Endothelial cell of umbilical vein (primary cell): ENCODE measurements around the gene RYR3. TPM values are rescaled to one million over a fixed set of nuclear protein-coding genes. Genes with fewer than 3 reads are reported as not detected.

Experiments used
- BruUV-seq: library from RNA; stranded (reverse); fragments of 400-500 nt; replicated peaks from 2 replicates; lab custom pipeline; 2021; lab: Mats Ljungman, UMichigan
- CTCF ChIA-PET: fragments of 300-600, 350-600 bp; sonication (Branson Sonifier 250); formaldehyde crosslinking; loops from one replicate; lab custom pipeline; 2021; ENCODE audit warnings: antibody characterized with exemption, inconsistent platforms; lab: Charles Lee
- POLR2A ChIA-PET: fragments of 300-600, 350-600 bp; sonication (Branson Sonifier 250); formaldehyde crosslinking; loops from one replicate; lab custom pipeline; 2021; ENCODE audit warnings: antibody characterized with exemption, inconsistent platforms; lab: Charles Lee
- DNase-seq: peaks from one replicate; pipeline ENCODE4 v3.0.0-alpha.2; 2011; ENCODE audit warnings: low read depth, low spot score
- FAIRE-seq: peaks from 2 replicates; lab custom pipeline; 2011; peaks lifted over from hg19 to GRCh38; lab: Jason Lieb, UNC
- H2AFZ ChIP-seq: 2 replicates; pipeline ENCODE4 v1.6.0; 2012; ENCODE audit warnings: low read depth, low read length, control low read depth, inconsistent platforms
- H3K27ac ChIP-seq: 2 replicates; pipeline ENCODE4 v1.5.1; 2011; ENCODE audit warnings: low read depth, mild to moderate bottlenecking, control low read depth, low read length, moderate library complexity; ENCODE audit not compliant: insufficient read depth
- H3K27me3 ChIP-seq, 2 experiments: 2 replicates each; pipeline versions ENCODE4 v1.6.0 to v1.6.1; 2011; ENCODE audit warnings: low read length in 2 of 2, mixed read lengths in 1 of 2; ENCODE audit not compliant: control insufficient read depth in 2 of 2, insufficient read depth in 2 of 2
- H3K36me3 ChIP-seq, 2 experiments: 2 replicates in 1 of 2; 3 replicates in 1 of 2; pipeline ENCODE4 v1.5.1; 2011; ENCODE audit warnings: low read length in 2 of 2, mild to moderate bottlenecking in 1 of 2, moderate library complexity in 1 of 2; ENCODE audit not compliant: control insufficient read depth in 2 of 2, insufficient read depth in 2 of 2; ENCODE audit errors: extremely low read depth in 1 of 2
- H3K4me1 ChIP-seq: 3 replicates; pipeline ENCODE4 v1.5.1; 2011; ENCODE audit warnings: mild to moderate bottlenecking, low read length; ENCODE audit not compliant: control insufficient read depth, insufficient read depth; ENCODE audit errors: extremely low read depth
- H3K4me2 ChIP-seq: 2 replicates; pipeline ENCODE4 v1.6.1; 2011; ENCODE audit warnings: low read length, control low read depth, mixed read lengths; ENCODE audit not compliant: insufficient read depth
- H3K4me3 ChIP-seq, 3 experiments: fragments of 200-600 bp in 1 of 3; sonication (generic), shearing (Covaris generic) in 1 of 3; replicated peaks in 1 of 3; 2 replicates each; pipeline ENCODE4 v1.5.1; 2011 to 2016; ENCODE audit warnings: control low read depth in 3 of 3, low read length in 3 of 3, mild to moderate bottlenecking in 2 of 3, inconsistent platforms in 1 of 3, low read depth in 1 of 3, moderate library complexity in 1 of 3; ENCODE audit not compliant: insufficient read depth in 1 of 3
- H3K79me2 ChIP-seq: 2 replicates; pipeline ENCODE4 v1.6.0; 2012; ENCODE audit warnings: low read length, inconsistent platforms; ENCODE audit not compliant: control insufficient read depth, insufficient read depth
- H3K9ac ChIP-seq: replicated peaks from 2 replicates; pipeline ENCODE3; 2011; ENCODE audit warnings: low read length, control low read depth; ENCODE audit not compliant: insufficient read depth; ENCODE audit errors: extremely low read depth
- H3K9me1 ChIP-seq: replicated peaks from 3 replicates; pipeline ENCODE4 v1.6.0; 2011; ENCODE audit warnings: mild to moderate bottlenecking, low read length; ENCODE audit not compliant: control insufficient read depth, insufficient read depth; ENCODE audit errors: extremely low read depth
- H3K9me3 ChIP-seq: replicated peaks from 2 replicates; pipeline ENCODE4 v1.5.1; 2012; ENCODE audit warnings: low read length, inconsistent platforms; ENCODE audit not compliant: control insufficient read depth, insufficient read depth
- H4K20me1 ChIP-seq: replicated peaks from 2 replicates; pipeline ENCODE3; 2011; ENCODE audit warnings: mild to moderate bottlenecking, low read length; ENCODE audit not compliant: control insufficient read depth, insufficient read depth; ENCODE audit errors: extremely low read depth
- CTCF ChIP-seq, 2 donors: IDR thresholded peaks; 1 replicate in 1 of 2; 2 replicates in 1 of 2; pipeline ENCODE4 v1.5.1; 2011; ENCODE audit warnings: low read length in 2 of 2, mild to moderate bottlenecking in 2 of 2, moderate library complexity in 2 of 2, control low read depth in 1 of 2, inconsistent platforms in 1 of 2, low read depth in 1 of 2; ENCODE audit not compliant: insufficient read depth in 1 of 2; ENCODE audit errors: extremely low read depth in 1 of 2
- EZH2 ChIP-seq: IDR thresholded peaks from 2 replicates; pipeline ENCODE4 v1.6.1; 2012; ENCODE audit warnings: borderline replicate concordance, low read depth, mild to moderate bottlenecking, moderate library complexity, low read length, inconsistent platforms; ENCODE audit not compliant: severe bottlenecking
- FOS ChIP-seq: IDR thresholded peaks from 2 replicates; pipeline ENCODE4 v1.6.1; 2011; ENCODE audit warnings: mild to moderate bottlenecking, low read length, moderate library complexity, borderline replicate concordance; ENCODE audit not compliant: insufficient read depth
- GATA2 ChIP-seq: IDR thresholded peaks from 2 replicates; pipeline ENCODE4 v1.7.0; 2011; ENCODE audit warnings: low read depth, mild to moderate bottlenecking, moderate library complexity, mixed read lengths, low read length; ENCODE audit not compliant: insufficient read length, insufficient read depth
- JUN ChIP-seq: IDR thresholded peaks from 2 replicates; pipeline ENCODE4 v1.6.1; 2011; ENCODE audit warnings: borderline replicate concordance, low read depth; ENCODE audit not compliant: insufficient read length, insufficient read depth
- MAX ChIP-seq: IDR thresholded peaks from 2 replicates; pipeline ENCODE4 v1.6.1; 2011; ENCODE audit not compliant: insufficient read depth, insufficient read length
- MYC ChIP-seq: IDR thresholded peaks from one replicate; pipeline ENCODE4 v1.6.1; 2011; ENCODE audit warnings: mild to moderate bottlenecking, low read depth, low read length
- POLR2A ChIP-seq: IDR thresholded peaks from 2 replicates; pipeline ENCODE4 v1.6.1; 2012; ENCODE audit warnings: low read depth, mild to moderate bottlenecking, control low read depth, low read length
- POLR2AphosphoS5 ChIP-seq: IDR thresholded peaks from 2 replicates; pipeline ENCODE4 v1.6.1; 2012; ENCODE audit warnings: low read depth, mild to moderate bottlenecking, control low read depth, low read length, moderate library complexity; ENCODE audit not compliant: insufficient read depth
- dilution Hi-C: fragments of 300-500 bp; cut with MboI; formaldehyde crosslinking; loops from one replicate; pipeline ENCODE4 v1.15.0; 2019; ENCODE audit warnings: low sequenced_read_pairs; ENCODE audit not compliant: extremely low pct_ligation_motif_present
- intact Hi-C: fragments of 100-400 bp; cut with micrococcal nuclease; formaldehyde crosslinking; loops from one replicate; pipeline ENCODE4 v1.10.0; 2022
- polyA plus RNA-seq, 4 experiments: library from polyadenylated mRNA; depleted of rRNA in 3 of 4; stranded (reverse) in 3 of 4; unstranded in 1 of 4; fragments of >200 nt; gene quantifications; 2 replicates each; pipeline versions ENCODE4 v1.2.1 to v1.2.3, GENCODE V29; 2011 to 2012; ENCODE audit warnings: missing spikeins in 1 of 4
- total RNA-seq: library from RNA; stranded (reverse); gene quantifications from 2 replicates; pipeline ENCODE4 v1.2.3, GENCODE V29; 2021

RYR3 gene
- total and polyA plus RNA-seq, 2 donors (not counting 3 experiments of a cell fraction or from before 2014, with no cell fraction given): not detected

- FAIRE-seq (no peak), DNase-seq (no peak)
- no peak overlapping the region for H3K4me2 ChIP-seq
- H3K4me1 ChIP-seq: no peaks in the 10 kb centered on the region
- intact Hi-C loops (no loop called here), dilution Hi-C loops (no loop called here)
- H3K36me3 ChIP-seq: no peaks in the 10 kb centered on the region
- BruUV-seq: no TSS peak
- H3K9ac ChIP-seq: no peak overlapping the region
- H3K79me2 ChIP-seq: no peaks in the 10 kb centered on the region
- CTCF ChIA-PET: no interaction called here
- H3K27me3 ChIP-seq: peaks cover 0 to 4% of the 10 kb centered on the region in 2 experiments
- no peak overlapping the region for H3K27ac ChIP-seq
- no peak overlapping the region for H3K4me3 ChIP-seq
- TF ChIP-seq FOS (no peak), POLR2AphosphoS5 (no peak), MYC (no peak), GATA2 (no peak), MAX (no peak), CTCF (IDR thresholded peaks at IDR 0.05; ENCODE audit: extremely low read depth in 1 of 2, insufficient read depth in 1 of 2, low read depth in 1 of 2, low read length in 2 of 2) (no peak), JUN (no peak), EZH2 (no peak), POLR2A (no peak)
- POLR2A ChIA-PET: no interaction called here
- no peaks in the 10 kb centered on the region for H4K20me1 ChIP-seq
- H2AFZ ChIP-seq: no peak overlapping the region
- no peaks in the 10 kb centered on the region for H3K9me3 ChIP-seq
- no peaks in the 10 kb centered on the region for H3K9me1 ChIP-seq
Measured at GRCh38 chr15:33788906-33789540, 478.3 kb downstream of the RYR3 start.
